Lower leg skin (tissue), 3 donors: ENCODE data around the gene SREK1.

Experiments used
- POLR2A ChIP-seq, 2 donors: fragments of 450-650 bp; IDR thresholded peaks; one replicate each; pipeline ENCODE4 v1.6.1; 2016 to 2017; ENCODE audit warnings: antibody characterized with exemption in 2 of 2, mild to moderate bottlenecking in 1 of 2, moderate library complexity in 1 of 2
- TF ChIP-seq, protein P1 (sequence below), 3 donors: fragments of 450-650 bp; IDR thresholded peaks; one replicate each; pipeline ENCODE4 v1.5.1; 2016; ENCODE audit warnings: antibody characterized with exemption in 3 of 3, mild to moderate bottlenecking in 3 of 3, moderate library complexity in 2 of 3

DNA sequence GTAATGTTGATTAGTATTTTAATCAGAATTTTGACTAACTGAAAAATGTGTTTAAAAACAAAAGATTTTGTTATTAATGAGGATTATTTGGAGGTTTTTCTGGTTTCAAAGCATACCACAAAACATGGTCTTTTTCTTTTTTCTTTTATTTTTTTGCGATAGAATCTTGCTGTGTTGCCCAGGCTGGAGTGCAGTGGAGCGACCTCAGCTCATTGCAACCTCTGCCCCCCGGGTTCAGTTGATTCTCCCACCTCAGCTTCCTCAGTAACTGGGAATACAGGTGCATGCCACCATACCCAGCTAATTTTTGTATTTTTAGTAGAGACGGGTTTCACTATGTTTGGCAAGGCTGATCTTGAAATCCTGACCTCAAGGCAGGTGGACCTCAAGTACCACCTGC lies 24.1 kb downstream of the SREK1 start:
- TF ChIP-seq, protein P1, sequence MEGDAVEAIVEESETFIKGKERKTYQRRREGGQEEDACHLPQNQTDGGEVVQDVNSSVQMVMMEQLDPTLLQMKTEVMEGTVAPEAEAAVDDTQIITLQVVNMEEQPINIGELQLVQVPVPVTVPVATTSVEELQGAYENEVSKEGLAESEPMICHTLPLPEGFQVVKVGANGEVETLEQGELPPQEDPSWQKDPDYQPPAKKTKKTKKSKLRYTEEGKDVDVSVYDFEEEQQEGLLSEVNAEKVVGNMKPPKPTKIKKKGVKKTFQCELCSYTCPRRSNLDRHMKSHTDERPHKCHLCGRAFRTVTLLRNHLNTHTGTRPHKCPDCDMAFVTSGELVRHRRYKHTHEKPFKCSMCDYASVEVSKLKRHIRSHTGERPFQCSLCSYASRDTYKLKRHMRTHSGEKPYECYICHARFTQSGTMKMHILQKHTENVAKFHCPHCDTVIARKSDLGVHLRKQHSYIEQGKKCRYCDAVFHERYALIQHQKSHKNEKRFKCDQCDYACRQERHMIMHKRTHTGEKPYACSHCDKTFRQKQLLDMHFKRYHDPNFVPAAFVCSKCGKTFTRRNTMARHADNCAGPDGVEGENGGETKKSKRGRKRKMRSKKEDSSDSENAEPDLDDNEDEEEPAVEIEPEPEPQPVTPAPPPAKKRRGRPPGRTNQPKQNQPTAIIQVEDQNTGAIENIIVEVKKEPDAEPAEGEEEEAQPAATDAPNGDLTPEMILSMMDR (IDR thresholded peaks at IDR 0.05) = no peak
- no peak for TF ChIP-seq POLR2A (IDR thresholded peaks at IDR 0.05)
